Type B pancreatic cell (in vitro differentiated cells): Measurements from ENCODE around the gene RDH16. TPM values are rescaled to one million over a fixed set of nuclear protein-coding genes. Genes with fewer than 3 reads are reported as not detected.
"Not testable (repeated sequence)": the region's sequence is repeated elsewhere in the genome, so short reads cannot be mapped to it uniquely, and the experiment has no call there.

Source experiments
- DNase-seq: peaks from one replicate; pipeline ENCODE4 v3.0.0; 2021; ENCODE audit warnings: mixed read lengths; ENCODE audit not compliant: unreplicated experiment; ENCODE audit errors: extremely low spot score
- H3K27ac Mint-ChIP-seq: 2 replicates; pipeline ENCODE4 v1.8.0; 2021; ENCODE audit warnings: mild to moderate bottlenecking, mixed read lengths
- H3K27me3 Mint-ChIP-seq: 2 replicates; pipeline ENCODE4 v1.8.0; 2021; ENCODE audit warnings: mixed read lengths
- H3K36me3 Mint-ChIP-seq: 2 replicates; pipeline ENCODE4 v1.8.0; 2021; ENCODE audit warnings: mixed read lengths
- H3K4me1 Mint-ChIP-seq: one replicate; pipeline ENCODE4 v1.8.0; 2021; ENCODE audit warnings: mixed read lengths; ENCODE audit not compliant: unreplicated experiment
- H3K4me3 Mint-ChIP-seq: 2 replicates; pipeline ENCODE4 v1.8.0; 2021; ENCODE audit warnings: mild to moderate bottlenecking, mixed read lengths
- H3K9me3 Mint-ChIP-seq: 2 replicates; pipeline ENCODE4 v1.8.0; 2021; ENCODE audit warnings: mixed read lengths
- total RNA-seq: library from RNA; stranded (reverse); gene quantifications from 2 replicates; pipeline ENCODE4 v1.2.1, GENCODE V29; 2021; ENCODE audit warnings: low replicate concordance
- TF ChIP-seq, protein P1 (sequence below): fragments of 200-600 bp; sonication (generic); conservative IDR thresholded peaks from 2 replicates; pipeline ENCODE4 v1.5.0; 2021; ENCODE audit warnings: antibody characterized with exemption, mild to moderate bottlenecking

RDH16 gene
- total RNA-seq, 1 donor from 2014 or later, result 0.68 TPM

GRCh38 chr12:56951582-56952339, 5.6 kb downstream of the RDH16 start:
- Mint-ChIP-seq H3K27me3 (peaks cover 3% of the 10 kb centered on the region), H3K27ac (no peak overlapping the region), H3K36me3 (no peaks in the 10 kb centered on the region), H3K4me3 (no peak overlapping the region), H3K9me3 (no peaks in the 10 kb centered on the region), H3K4me1 (no peaks in the 10 kb centered on the region)
- no peak for DNase-seq
- TF ChIP-seq, protein P1, sequence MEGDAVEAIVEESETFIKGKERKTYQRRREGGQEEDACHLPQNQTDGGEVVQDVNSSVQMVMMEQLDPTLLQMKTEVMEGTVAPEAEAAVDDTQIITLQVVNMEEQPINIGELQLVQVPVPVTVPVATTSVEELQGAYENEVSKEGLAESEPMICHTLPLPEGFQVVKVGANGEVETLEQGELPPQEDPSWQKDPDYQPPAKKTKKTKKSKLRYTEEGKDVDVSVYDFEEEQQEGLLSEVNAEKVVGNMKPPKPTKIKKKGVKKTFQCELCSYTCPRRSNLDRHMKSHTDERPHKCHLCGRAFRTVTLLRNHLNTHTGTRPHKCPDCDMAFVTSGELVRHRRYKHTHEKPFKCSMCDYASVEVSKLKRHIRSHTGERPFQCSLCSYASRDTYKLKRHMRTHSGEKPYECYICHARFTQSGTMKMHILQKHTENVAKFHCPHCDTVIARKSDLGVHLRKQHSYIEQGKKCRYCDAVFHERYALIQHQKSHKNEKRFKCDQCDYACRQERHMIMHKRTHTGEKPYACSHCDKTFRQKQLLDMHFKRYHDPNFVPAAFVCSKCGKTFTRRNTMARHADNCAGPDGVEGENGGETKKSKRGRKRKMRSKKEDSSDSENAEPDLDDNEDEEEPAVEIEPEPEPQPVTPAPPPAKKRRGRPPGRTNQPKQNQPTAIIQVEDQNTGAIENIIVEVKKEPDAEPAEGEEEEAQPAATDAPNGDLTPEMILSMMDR, result no peak

GRCh38 chr12:56948881-56949280, 8.5 kb downstream of the RDH16 start:
- no peak for DNase-seq
- TF ChIP-seq, protein P1, result no peak

DNA sequence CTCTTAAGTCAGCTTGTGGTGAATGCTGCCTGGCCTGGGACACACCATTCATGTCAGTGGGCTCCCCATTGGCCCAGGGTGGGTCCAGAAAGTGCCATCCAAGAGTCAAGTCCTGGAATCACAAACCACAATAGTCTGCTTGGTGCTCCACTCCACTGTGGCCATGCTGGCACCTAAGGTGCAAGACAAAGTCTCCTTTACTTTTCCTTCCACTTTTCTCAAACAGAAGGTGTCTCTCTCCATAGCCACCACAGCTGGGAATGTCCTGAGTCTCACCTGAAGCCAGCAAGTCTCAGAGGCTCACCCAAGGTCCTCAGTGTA, 9.0 kb downstream of the RDH16 start:
- Mint-ChIP-seq H3K27ac (no peak overlapping the region), H3K9me3 (no peaks in the 10 kb centered on the region), H3K4me1 (no peaks in the 10 kb centered on the region), H3K36me3 (no peaks in the 10 kb centered on the region), H3K27me3 (peaks cover 13% of the 10 kb centered on the region), H3K4me3 (no peak overlapping the region)
- TF ChIP-seq, protein P1, result no peak
- no peak for DNase-seq

More at GRCh38 chr12:56948881-56949280, 8.5 kb downstream of the RDH16 start:
- H3K4me3 Mint-ChIP-seq, result no peak overlapping the region
- H3K27me3 Mint-ChIP-seq, result peaks cover 12% of the 10 kb centered on the region
- H3K27ac Mint-ChIP-seq, result no peak overlapping the region
- no peaks in the 10 kb centered on the region for H3K4me1 Mint-ChIP-seq
- H3K9me3 Mint-ChIP-seq, result no peaks in the 10 kb centered on the region
- H3K36me3 Mint-ChIP-seq, result no peaks in the 10 kb centered on the region

DNA sequence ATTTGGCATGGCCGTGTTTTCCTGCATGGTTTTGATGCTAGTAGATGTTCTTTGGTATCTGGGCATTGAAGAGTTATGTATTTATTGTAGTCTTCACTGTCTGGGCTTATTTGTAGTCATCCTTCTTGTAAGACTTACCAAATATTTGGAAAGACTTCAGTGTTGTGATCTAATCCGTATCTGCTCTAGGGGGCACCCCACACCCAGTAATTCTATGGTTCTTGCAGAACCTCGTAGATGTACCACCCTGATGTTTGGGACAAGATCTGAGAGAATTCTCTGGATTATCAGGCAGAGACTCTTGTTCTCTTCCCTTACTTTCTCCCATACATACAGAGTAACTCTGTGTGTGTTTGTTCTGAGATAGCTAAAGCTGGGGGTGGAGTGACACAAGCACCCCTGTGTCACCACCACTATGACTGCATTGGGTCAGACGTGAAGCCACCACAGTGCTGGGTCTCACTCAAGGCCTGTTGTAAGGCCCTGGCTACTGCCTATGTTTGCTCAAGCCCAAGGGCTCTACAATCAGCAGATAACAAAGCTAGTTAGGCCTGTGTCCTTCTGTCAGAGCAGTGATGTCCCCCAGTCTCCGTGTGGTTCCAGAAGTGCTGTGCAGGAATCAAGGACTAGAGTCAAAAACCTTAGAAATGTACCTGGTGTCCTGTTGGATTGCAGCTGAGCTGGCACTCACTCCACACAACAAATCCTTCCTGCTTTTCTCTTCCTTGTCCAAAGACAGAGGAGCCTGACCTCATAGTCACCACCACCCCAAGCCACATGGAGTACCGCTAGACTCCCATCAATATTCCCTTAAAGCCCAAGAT, 9.6 kb downstream of the RDH16 start:
- no peak for DNase-seq
- Mint-ChIP-seq H3K27me3 (peaks cover 15% of the 10 kb centered on the region), H3K9me3 (no peaks in the 10 kb centered on the region), H3K4me1 (no peaks in the 10 kb centered on the region), H3K4me3 (no peak overlapping the region), H3K36me3 (no peaks in the 10 kb centered on the region), H3K27ac (no peak overlapping the region)
- TF ChIP-seq, protein P1, result no peak

DNA sequence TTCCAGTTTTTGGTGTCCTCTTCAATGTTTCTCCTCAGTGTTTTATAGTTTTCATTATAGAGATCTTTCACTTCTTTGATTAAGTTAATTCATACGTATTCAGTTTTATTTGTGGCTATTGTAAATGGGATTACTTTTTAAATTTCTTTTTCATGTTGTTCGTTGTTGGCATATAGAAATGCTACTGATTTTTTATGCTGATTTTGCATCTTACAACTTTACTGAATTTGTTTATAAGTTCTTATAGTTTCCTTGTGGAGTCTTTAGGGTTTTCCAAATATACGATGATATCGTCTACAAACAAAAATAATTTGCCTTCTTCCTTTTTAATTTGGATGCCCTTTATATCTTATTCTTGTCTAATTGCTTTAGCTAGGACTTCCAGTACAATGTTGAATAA, 13.5 kb downstream of the RDH16 start:
- H3K36me3 Mint-ChIP-seq, result no peaks in the 10 kb centered on the region

GRCh38 chr12:56943374-56943773, 14.0 kb downstream of the RDH16 start:
- not testable (repeated sequence) for H3K4me3 Mint-ChIP-seq, H3K4me1 Mint-ChIP-seq, H3K9me3 Mint-ChIP-seq, DNase-seq, H3K27ac Mint-ChIP-seq, H3K36me3 Mint-ChIP-seq
- peaks cover 29% of the 10 kb centered on the region for H3K27me3 Mint-ChIP-seq

More for the DNA sequence above, 13.5 kb downstream of the RDH16 start:
- no peak for DNase-seq
- TF ChIP-seq, protein P1, result no peak
- Mint-ChIP-seq H3K9me3 (no peaks in the 10 kb centered on the region), H3K4me3 (no peak overlapping the region), H3K27me3 (peaks cover 29% of the 10 kb centered on the region), H3K4me1 (peaks cover 9% of the 10 kb centered on the region), H3K27ac (no peak overlapping the region)
